Panc1 (cell line): ENCODE measurements around the gene ZNF724. TPM values are rescaled to one million over a fixed set of nuclear protein-coding genes. Genes with fewer than 3 reads are reported as not detected.

ENCODE experiments used
- ATAC-seq: fragments of 200-7000 bp; cut with Tn5 transposase; 2 replicates; pipeline ENCODE4 v1.9.1; 2020; ENCODE audit warnings: mild to moderate bottlenecking, moderate library complexity
- BruUV-seq: library from RNA; stranded (reverse); fragments of 400-500 nt; replicated peaks from 2 replicates; lab custom pipeline; 2021; lab: Mats Ljungman, UMichigan
- CTCF ChIA-PET: fragments of 300-600 bp; sonication (Branson Sonifier 250); formaldehyde crosslinking; loops from one replicate; lab custom pipeline; 2022; ENCODE audit warnings: antibody characterized with exemption; lab: Charles Lee
- POLR2A ChIA-PET: fragments of 300-600 bp; sonication (Branson Sonifier 250); formaldehyde crosslinking; loops from one replicate; lab custom pipeline; 2022; ENCODE audit warnings: antibody characterized with exemption; lab: Charles Lee
- DNase-seq: peaks from one replicate; pipeline ENCODE4 v3.0.0-alpha.2; 2010; ENCODE audit warnings: low read depth, low spot score
- H3K27ac ChIP-seq: 2 replicates; pipeline ENCODE4 v1.5.1; 2011; ENCODE audit warnings: mild to moderate bottlenecking, low read length, inconsistent platforms
- H3K27me3 ChIP-seq: fragments of 200-500 bp; sonication (Bioruptor generic); 2 replicates; pipeline ENCODE4 v1.6.0; 2014; ENCODE audit warnings: low read length, inconsistent platforms; ENCODE audit not compliant: control insufficient read depth, insufficient read depth
- H3K36me3 ChIP-seq: fragments of 200-500 bp; sonication (Bioruptor generic); 2 replicates; pipeline ENCODE4 v1.5.1; 2014; ENCODE audit warnings: inconsistent platforms, mild to moderate bottlenecking, low read length, moderate library complexity; ENCODE audit not compliant: control insufficient read depth, insufficient read depth
- H3K4me1 ChIP-seq: 2 replicates; pipeline ENCODE4 v1.5.1; 2011; ENCODE audit warnings: inconsistent platforms, mild to moderate bottlenecking, low read length, moderate library complexity; ENCODE audit not compliant: control insufficient read depth, insufficient read depth
- H3K4me3 ChIP-seq, 2 experiments: 2 replicates each; pipeline ENCODE4 v1.5.1; 2011 to 2012; ENCODE audit warnings: low read depth in 2 of 2, low read length in 2 of 2, mild to moderate bottlenecking in 2 of 2, inconsistent platforms in 1 of 2, moderate library complexity in 1 of 2
- H3K9me3 ChIP-seq: fragments of 200-500 bp; sonication (Bioruptor generic); 2 replicates; pipeline ENCODE4 v1.5.1; 2014; ENCODE audit warnings: low read depth, mild to moderate bottlenecking, inconsistent platforms, low read length, moderate library complexity; ENCODE audit not compliant: control insufficient read depth, insufficient read depth
- POLR2AphosphoS5 ChIP-seq: IDR thresholded peaks from 2 replicates; pipeline ENCODE4 v1.6.1; 2012; ENCODE audit warnings: mild to moderate bottlenecking, low read depth, low read length, moderate library complexity
- SIN3A ChIP-seq: IDR thresholded peaks from 2 replicates; pipeline ENCODE4 v1.6.1; 2012; ENCODE audit warnings: low read depth, mild to moderate bottlenecking, low read length, moderate library complexity, borderline replicate concordance; ENCODE audit not compliant: insufficient read depth
- TCF7L2 ChIP-seq: IDR thresholded peaks from 2 replicates; pipeline ENCODE4 v1.6.1; 2011; ENCODE audit warnings: mild to moderate bottlenecking, low read depth, low read length, inconsistent platforms
- in situ Hi-C: cut with HindIII; loops from 2 replicates; pipeline ENCODE4 v1.10.0; 2016; ENCODE audit warnings: low sequenced_read_pairs, low pct_unique_long_range_greater_than_20kb
- intact Hi-C: fragments of 100-400 bp; cut with micrococcal nuclease; formaldehyde crosslinking; loops from one replicate; pipeline ENCODE4 v1.10.0; 2022; ENCODE audit not compliant: unreplicated experiment
- total RNA-seq: library from RNA; stranded (reverse); gene quantifications from one replicate; pipeline ENCODE4 v1.2.1, GENCODE V29; 2021; ENCODE audit not compliant: unreplicated experiment
- TF ChIP-seq, protein P1 (sequence below): fragments of 450-650 bp; IDR thresholded peaks from 2 replicates; pipeline ENCODE4 v1.5.1; 2017; ENCODE audit warnings: mild to moderate bottlenecking
- TF ChIP-seq, protein P2 (sequence below), 2 experiments: IDR thresholded peaks; 2 replicates each; pipeline ENCODE4 v1.6.1; 2011 to 2012; ENCODE audit warnings: low read depth in 2 of 2, control low read depth in 1 of 2, low read length in 1 of 2, mild to moderate bottlenecking in 1 of 2, moderate library complexity in 1 of 2; ENCODE audit not compliant: insufficient read depth in 1 of 2

ZNF724 gene
- total RNA-seq, 1 experiment from 2014 or later = 11.0 TPM

DNA sequence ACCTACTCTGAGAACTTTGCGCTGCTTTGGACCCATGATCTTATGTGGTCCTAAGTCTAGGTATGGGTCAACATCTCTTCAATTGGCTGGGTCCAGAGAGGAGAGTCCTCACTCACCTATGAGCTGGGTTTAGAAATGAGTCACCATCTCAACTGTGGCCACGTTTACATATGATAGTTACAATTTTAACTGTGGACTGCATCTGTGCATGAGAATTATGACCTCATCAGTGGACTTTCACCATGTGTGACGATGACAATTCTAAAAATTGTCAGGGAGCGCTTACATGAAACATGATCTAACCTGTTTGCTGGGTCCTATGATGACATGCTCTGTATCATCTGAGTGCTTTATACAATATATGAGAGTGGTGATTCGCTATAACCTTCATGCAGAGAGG lies 12.7 kb upstream of the ZNF724 start:
- no peak for DNase-seq
- intact Hi-C loops (no loop called here), in situ Hi-C loops (no loop called here)
- H3K36me3 ChIP-seq = no peaks in the 10 kb centered on the region
- BruUV-seq = no TSS peak
- no peaks in the 10 kb centered on the region for H3K4me1 ChIP-seq
- no peaks in the 10 kb centered on the region for H3K9me3 ChIP-seq
- no peak for ATAC-seq
- ChIA-PET POLR2A (no interaction called here), CTCF (no interaction called here)
- H3K27ac ChIP-seq = no peak overlapping the region
- TF ChIP-seq POLR2AphosphoS5 (no peak), TCF7L2 (no peak), SIN3A (no peak)
- TF ChIP-seq, protein P1, sequence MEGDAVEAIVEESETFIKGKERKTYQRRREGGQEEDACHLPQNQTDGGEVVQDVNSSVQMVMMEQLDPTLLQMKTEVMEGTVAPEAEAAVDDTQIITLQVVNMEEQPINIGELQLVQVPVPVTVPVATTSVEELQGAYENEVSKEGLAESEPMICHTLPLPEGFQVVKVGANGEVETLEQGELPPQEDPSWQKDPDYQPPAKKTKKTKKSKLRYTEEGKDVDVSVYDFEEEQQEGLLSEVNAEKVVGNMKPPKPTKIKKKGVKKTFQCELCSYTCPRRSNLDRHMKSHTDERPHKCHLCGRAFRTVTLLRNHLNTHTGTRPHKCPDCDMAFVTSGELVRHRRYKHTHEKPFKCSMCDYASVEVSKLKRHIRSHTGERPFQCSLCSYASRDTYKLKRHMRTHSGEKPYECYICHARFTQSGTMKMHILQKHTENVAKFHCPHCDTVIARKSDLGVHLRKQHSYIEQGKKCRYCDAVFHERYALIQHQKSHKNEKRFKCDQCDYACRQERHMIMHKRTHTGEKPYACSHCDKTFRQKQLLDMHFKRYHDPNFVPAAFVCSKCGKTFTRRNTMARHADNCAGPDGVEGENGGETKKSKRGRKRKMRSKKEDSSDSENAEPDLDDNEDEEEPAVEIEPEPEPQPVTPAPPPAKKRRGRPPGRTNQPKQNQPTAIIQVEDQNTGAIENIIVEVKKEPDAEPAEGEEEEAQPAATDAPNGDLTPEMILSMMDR = no peak
- TF ChIP-seq, protein P2, sequence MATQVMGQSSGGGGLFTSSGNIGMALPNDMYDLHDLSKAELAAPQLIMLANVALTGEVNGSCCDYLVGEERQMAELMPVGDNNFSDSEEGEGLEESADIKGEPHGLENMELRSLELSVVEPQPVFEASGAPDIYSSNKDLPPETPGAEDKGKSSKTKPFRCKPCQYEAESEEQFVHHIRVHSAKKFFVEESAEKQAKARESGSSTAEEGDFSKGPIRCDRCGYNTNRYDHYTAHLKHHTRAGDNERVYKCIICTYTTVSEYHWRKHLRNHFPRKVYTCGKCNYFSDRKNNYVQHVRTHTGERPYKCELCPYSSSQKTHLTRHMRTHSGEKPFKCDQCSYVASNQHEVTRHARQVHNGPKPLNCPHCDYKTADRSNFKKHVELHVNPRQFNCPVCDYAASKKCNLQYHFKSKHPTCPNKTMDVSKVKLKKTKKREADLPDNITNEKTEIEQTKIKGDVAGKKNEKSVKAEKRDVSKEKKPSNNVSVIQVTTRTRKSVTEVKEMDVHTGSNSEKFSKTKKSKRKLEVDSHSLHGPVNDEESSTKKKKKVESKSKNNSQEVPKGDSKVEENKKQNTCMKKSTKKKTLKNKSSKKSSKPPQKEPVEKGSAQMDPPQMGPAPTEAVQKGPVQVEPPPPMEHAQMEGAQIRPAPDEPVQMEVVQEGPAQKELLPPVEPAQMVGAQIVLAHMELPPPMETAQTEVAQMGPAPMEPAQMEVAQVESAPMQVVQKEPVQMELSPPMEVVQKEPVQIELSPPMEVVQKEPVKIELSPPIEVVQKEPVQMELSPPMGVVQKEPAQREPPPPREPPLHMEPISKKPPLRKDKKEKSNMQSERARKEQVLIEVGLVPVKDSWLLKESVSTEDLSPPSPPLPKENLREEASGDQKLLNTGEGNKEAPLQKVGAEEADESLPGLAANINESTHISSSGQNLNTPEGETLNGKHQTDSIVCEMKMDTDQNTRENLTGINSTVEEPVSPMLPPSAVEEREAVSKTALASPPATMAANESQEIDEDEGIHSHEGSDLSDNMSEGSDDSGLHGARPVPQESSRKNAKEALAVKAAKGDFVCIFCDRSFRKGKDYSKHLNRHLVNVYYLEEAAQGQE (IDR thresholded peaks at IDR 0.05; ENCODE audit: insufficient read depth in 1 of 2, low read depth in 2 of 2, low read length in 1 of 2) = no peak
- no peaks in the 10 kb centered on the region for H3K27me3 ChIP-seq
- no peak overlapping the region for H3K4me3 ChIP-seq

DNA sequence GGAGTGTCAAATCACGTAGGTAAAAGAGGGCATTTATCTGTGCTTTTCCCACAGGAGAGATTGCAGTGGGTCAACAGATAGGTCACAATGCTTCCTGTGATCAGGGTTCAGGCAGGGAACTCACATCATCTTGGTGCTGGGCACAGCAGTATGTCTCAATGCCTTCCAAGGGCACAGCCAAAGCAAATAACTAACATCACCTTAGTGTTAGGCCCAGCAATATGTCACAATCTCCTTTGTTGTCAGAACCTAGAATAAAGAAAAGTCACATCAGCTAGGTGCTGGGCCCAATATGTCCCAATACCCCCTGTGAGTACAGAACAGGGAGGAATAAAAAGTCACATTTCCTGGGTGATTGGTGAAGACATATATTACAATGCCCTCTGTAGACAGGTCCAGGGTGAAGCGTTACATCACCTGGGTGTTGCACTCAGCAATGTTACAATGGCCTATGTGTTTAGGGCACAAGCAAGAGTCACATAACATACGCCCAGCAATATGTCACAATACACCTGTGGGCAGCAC lies 11.4 kb upstream of the ZNF724 start:
- Histone ChIP-seq H3K27me3 (no peaks in the 10 kb centered on the region), H3K4me3 (no peak overlapping the region), H3K9me3 (no peaks in the 10 kb centered on the region), H3K4me1 (no peaks in the 10 kb centered on the region), H3K27ac (no peak overlapping the region), H3K36me3 (no peaks in the 10 kb centered on the region)
- ChIA-PET POLR2A (no interaction called here), CTCF (no interaction called here)
- TF ChIP-seq, protein P1 = no peak
- TF ChIP-seq TCF7L2 = no peak
- TF ChIP-seq, protein P2 (IDR thresholded peaks at IDR 0.05; ENCODE audit: insufficient read depth in 1 of 2, low read depth in 2 of 2, low read length in 1 of 2) = no peak
- TF ChIP-seq POLR2AphosphoS5 = no peak
- TF ChIP-seq SIN3A = no peak
- intact Hi-C loops = no loop called here
- DNase-seq = no peak
- no peak for ATAC-seq
- in situ Hi-C loops = no loop called here
- BruUV-seq = no TSS peak
